Pulmonary artery endothelial cell (primary cell): ENCODE results near the gene SLC9C1. TPM values are rescaled to one million over a fixed set of nuclear protein-coding genes. Genes with fewer than 3 reads are reported as not detected.

Experiments
- DNase-seq: peaks from one replicate; pipeline ENCODE4 v3.0.0-alpha.2; 2011; ENCODE audit warnings: low read depth, low spot score
- total RNA-seq: library from RNA; depleted of rRNA; stranded (reverse); fragments of >200 nt; gene quantifications from 2 replicates; pipeline ENCODE4 v1.2.3, GENCODE V29; 2014

SLC9C1 gene
- total RNA-seq, 1 donor from 2014 or later = under 0.01 TPM

- no peak for DNase-seq
Measured at GRCh38 chr3:112307557-112307956, 13.5 kb upstream of the SLC9C1 start.

GRCh38 chr3:112306825-112307224, 12.8 kb upstream of the SLC9C1 start:
- no peak for DNase-seq

GRCh38 chr3:112304611-112305010, 10.6 kb upstream of the SLC9C1 start:
- DNase-seq = no peak

- no peak for DNase-seq
Measured at GRCh38 chr3:112303764-112304325, 9.8 kb upstream of the SLC9C1 start.

- DNase-seq = no peak
Measured at GRCh38 chr3:112302881-112303763, 9.1 kb upstream of the SLC9C1 start.

GRCh38 chr3:112302150-112302830, 8.3 kb upstream of the SLC9C1 start:
- DNase-seq = no peak

DNA sequence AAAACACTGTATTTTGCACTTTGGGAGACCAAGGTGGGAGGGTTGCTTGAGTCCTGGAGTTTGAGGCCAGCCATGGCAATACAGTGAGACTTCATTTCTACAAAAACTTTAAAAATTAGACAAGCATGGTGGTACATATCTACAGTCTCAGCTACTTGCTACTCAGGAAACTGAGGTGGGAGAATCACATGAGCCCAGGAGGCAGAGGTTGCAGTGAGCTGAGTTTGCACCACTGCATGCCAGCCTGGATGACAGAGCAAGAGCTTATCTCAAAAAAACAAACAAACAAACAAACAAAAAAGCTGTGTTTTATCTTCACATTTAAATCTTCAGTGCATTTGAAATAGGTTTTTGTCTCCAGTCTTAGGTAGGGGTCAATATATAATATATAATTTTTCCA, 4.8 kb upstream of the SLC9C1 start:
- DNase-seq = no peak

GRCh38 chr3:112297714-112298113, 3.7 kb upstream of the SLC9C1 start:
- no peak for DNase-seq

DNA sequence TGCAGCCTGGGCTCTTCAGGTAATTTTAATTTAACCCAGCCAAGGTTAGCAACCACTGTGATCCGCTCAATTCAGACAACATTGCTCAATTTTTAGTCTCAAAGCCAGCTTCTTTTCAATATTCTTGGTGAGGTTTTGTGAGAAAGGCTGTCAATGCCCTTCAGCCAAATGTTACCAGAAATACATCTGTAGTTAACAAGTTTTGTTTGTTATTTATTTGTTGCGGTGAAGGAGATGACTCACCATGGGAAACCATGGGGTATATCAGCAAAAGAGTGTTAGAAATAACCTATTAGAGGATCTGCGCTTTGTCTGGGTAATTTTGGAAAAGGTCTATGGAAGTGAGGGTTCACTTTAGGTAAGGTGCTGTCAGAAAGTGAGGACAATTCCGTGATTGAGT, 5.0 kb downstream of the SLC9C1 start:
- DNase-seq = no peak

DNA sequence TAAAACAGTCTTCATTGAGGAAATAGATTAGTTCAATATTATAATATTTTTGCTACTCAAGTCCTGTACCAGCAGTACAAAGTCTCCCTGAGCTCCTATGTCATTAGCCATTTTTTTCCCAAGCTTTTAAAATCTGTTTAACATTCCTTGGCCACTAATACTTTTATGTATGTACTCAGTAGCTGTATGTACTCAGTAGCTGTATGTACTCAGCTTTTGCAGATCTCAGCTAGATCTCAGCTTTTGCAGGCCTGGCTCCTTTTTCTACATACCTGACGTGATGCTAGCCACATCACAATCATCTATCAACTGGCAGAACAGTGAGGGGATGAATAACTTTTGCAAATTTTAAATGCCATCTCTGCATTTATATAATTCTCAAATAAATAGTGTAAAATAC, 13.8 kb downstream of the SLC9C1 start:
- DNase-seq = no peak

DNA sequence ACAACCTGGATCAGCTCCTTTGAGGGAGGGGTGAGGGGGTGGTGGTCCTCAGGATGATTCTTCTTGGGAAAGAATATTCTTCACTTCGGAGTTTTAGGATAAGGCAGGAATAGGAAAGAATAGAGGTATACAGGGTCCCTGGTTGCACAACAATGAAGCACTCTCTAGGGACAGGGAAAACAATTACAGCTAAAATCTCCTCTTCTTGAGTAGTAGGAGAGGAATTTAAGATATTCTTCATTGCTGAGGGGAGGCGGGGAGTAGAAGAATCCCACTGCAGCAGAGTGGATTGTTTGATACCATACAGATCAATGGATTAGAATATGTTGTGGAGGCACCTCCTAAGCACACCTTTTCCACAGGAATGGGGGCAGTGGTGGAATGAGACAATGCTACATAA, 20.5 kb downstream of the SLC9C1 start:
- DNase-seq = no peak

DNA sequence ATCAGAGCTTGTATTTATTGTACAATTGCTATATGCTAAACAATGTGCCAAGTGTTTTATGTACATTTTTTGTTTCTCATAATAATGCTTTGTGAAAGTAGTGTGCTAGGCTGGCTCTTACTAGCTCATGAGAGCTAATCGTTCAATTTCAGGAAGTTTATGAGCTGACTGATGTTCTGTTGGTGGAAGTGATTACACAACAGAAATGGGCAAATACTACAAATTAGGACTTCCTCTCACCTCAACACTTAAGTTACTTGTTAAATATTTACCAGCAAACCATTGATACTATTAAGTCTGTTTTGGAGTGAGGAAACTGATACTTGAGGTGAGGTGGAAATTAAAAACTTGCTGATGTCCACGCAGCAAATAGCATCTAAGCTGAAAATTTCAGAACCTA, 32.3 kb downstream of the SLC9C1 start:
- no peak for DNase-seq

DNA sequence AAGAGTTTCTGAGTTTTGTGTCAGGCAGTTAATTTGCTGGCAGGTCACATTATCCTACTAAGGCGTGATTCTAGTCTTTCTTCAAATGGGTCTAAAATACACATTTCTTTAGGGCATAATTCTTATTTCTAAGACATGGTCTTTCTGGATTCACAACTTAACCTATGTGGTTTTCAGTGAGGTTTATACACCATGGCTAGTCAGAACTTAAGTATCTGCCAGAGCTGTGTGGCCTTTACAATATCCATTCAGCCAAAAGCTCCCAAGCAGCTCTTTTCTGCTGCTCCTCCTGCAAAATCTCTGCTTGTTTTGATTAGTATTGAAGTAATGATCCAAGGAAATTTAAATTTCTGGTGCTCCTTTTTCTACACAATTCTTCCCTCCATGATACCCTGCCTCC, 33.5 kb downstream of the SLC9C1 start:
- no peak for DNase-seq

GRCh38 chr3:112253301-112253971, 40.6 kb downstream of the SLC9C1 start:
- no peak for DNase-seq

- DNase-seq = no peak
Measured at GRCh38 chr3:112247900-112248299, 46.1 kb downstream of the SLC9C1 start.

DNA sequence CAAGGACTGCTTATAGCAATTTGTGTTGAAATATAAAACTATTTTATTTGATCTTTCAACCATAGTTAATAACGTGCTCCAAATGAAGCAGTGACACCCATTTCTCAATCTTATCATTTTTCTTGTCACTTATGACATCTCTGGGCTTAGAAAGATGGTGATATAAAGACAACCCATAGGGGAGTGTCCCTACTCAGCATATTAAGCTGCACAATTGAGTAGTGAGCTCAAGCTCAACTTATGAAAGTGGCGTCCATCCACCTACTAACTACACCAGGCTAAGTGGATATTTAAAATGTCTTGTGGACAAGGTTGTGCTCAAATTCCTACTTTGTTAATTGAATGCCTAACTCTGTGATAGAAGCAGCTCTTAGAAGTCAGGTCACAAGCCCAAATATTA, 46.7 kb downstream of the SLC9C1 start:
- no peak for DNase-seq

DNA sequence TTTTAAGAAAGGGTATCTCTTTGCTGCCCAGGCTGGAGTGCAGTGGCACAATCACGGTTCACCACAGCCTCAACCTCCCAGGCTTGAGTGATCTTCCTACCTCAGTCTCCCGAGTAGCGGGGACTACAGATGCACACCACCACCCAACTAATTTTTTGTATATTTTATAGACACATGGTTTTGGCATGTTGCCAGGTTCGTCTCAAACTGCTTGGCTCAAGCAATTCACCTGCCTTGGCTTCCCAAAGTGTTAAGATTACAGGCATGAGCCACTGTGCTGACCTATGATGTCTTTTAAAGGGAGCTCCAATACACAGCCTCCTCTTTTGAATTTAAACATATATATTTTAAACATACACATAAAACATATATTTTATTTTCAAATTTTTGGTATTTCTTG, 60.9 kb downstream of the SLC9C1 start:
- DNase-seq = no peak

GRCh38 chr3:112231727-112232126, 62.3 kb downstream of the SLC9C1 start:
- no peak for DNase-seq

GRCh38 chr3:112230033-112230432, 64.0 kb downstream of the SLC9C1 start:
- DNase-seq = no peak

GRCh38 chr3:112228786-112229185, 65.2 kb downstream of the SLC9C1 start:
- no peak for DNase-seq

- no peak for DNase-seq
Measured at GRCh38 chr3:112200317-112200666, 93.7 kb downstream of the SLC9C1 start.
